TTC549 (cell line): ENCODE measurements around the gene TANGO6.
"Not testable (repeated sequence)": the region's sequence is repeated elsewhere in the genome, so short reads cannot be mapped to it uniquely, and the experiment has no call there.

Experiments used
- FAIRE-seq: peaks from 2 replicates; lab custom pipeline; 2012; peaks lifted over from hg19 to GRCh38; lab: Jason Lieb, UNC

Gene TANGO6

DNA sequence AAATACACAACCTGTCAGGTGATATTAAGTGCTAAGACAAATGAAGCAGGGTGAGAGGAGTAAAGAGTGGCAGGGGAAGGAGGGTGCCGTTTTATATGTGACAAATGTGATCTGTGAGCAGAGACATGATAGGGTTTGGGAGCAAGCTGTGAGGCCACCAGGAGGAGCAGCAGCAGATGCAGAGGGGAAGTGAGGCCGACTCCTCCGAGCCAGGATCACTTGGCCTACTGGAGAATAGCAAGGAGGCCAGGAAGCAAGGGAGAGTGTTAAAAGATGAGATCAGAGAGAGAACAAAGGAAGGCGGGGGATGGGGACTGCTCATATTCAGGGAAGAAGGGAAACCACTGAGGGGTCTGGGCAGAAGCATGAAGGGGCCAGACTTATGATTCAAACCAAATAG, 129.4 kb downstream of the TANGO6 start:
- no peak for FAIRE-seq

DNA sequence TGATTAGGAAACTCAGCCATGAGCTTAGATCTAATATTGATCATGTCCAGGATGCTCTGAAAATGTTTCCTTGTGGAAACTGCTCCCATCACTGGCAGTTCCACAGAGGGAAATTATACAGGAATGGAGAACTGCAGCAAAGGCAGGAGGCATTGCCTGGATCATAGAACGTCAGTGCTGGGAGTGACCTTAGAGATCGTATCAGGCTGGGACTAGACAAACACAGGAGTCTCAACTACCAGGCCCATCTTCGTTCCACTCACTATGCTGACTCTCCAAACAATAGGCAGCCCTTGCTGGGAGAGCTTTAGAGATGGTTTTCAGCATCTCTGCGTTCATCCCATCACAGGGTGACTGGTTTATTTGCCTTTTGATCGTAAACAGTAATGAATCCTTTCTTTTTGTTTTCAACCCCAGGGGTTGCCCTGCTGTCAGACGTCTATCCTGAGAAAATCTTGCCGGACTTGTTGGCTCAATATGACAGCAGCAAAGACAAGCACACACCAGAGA, 130.3 kb downstream of the TANGO6 start:
- no peak for FAIRE-seq

DNA sequence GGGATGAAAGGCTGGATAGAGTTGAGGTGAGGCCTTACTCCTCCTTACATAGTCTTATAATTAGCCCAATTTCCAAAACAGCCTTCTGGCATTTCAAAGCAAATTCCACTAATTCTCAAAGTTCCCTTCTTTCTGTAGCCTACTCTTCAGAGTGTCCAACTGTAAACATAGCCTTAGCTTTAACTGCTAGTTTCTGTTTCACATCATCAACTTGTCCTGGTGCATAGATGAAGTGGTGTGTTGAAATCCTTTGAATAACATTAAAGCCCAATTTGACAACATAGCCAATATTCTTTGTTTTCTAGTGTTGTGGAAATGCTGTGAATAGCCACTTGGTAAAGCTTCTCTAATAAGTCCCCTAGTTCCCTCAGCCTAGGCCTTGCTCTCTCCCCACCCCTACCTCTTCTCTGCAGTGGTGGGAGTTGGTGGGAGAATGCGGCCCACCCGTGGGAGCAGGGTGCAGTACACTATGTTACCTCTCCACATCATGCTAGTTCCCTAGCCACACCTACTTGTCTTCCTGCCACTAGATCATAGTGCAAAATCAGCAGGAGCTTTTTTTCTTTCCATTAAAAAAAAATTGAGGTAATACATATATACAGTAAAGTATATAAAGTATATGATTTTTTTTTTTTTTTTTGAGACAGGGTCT, 135.1 kb downstream of the TANGO6 start:
- FAIRE-seq: no peak

DNA sequence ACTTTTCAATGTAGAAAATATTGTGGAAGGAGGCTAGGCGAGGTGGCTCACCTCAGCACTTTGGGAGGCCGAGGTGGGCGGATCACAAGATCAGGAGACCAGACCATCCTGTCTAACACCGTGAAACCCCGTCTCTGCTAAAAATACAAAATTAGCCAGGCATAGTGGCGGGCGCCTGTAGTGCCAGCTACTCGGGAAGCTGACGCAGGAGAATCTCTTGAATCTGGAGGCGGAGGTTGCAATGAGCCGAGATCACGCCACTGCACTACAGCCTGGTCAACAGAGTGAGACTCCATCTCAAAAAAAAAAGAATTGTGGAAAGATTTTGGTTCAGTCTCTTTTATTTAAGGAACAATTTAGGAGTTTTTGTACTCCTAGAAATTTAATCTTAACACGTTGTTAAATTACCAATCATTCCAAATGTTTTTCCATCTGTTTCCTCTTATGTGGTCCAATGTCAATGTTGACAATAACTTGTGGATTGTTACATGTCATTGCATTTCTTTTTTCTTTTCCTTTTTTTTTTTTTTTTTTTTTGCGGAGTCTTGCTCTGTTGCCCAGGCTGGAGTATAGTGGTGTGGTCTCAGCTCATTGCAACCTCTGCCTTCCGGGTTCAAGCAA, 137.5 kb downstream of the TANGO6 start:
- no peak for FAIRE-seq

DNA sequence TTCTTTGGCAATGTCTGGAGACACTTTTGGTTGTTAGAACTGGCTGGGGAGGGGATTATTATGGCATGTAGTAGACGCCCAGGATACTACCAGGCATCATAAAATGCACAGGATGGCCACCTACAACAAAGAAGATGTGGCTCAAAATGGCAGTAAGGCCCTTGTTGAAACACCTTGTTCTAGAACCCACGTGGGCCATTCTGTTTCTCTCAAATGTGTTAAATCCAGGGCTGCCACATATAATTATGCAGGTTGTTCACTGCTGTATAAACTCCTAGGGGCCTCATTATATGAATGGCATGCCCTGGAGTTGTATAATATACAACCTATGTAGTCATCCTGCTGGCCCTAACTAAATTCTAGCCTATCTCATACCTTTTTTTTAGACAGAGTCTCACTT, 138.6 kb downstream of the TANGO6 start:
- no peak for FAIRE-seq

DNA sequence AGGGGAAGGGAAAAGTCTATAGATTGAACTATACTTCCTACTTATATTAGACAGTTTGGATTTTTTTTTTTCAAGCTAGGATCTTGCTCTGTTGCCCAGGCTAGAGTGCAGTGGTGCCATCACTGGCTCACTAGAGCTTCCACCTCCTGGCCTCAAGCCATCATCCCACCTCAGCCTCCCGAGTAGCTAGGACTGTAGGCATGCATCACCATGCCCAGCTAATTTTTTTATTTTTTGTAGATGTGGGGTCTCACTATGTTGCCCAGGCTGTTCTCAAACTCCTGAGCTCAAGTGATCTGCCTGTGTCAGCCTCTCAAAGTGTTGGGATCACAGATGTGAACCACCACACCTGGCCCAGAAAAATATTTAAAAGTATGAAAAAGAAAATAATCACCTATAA, 141.1 kb downstream of the TANGO6 start:
- no peak for FAIRE-seq

DNA sequence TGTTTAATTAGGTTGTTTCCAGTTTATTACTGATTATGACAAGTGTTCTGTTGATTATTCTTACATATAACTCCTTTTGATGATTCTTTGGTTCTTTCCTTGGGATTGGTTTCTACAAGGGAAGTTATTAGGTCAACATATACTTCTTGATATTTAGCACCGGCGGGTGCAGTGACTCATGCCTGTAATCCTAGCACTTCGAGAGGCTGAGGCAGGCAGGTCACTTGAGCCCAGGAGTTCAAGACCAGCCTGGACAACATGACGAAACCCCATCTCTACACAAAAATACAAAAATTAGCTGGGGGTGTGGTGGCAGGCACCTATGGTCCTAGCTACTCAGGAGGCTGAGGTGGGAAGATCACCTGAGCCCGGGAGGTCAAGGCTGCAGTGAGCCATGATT, 141.9 kb downstream of the TANGO6 start:
- FAIRE-seq: no peak

DNA sequence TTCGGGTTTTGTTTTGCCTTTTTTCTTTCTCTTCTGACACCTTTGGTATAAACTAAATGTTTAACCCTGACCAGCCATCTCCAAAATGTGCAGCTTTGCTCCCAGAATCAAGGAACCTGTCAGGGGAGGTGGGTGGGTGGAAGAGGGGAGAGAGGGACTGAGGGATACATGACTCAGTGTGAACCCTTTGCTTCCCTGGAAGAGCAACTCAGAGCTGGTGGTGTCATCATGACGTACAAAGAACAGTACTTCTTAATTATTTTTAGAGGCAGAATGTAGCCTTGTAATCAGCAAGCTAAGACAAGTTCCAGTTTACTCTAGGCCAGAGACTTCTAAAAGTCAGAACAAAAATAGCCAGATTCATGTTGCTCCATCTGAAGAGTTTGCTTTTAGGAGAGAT, 142.5 kb downstream of the TANGO6 start:
- no peak for FAIRE-seq

DNA sequence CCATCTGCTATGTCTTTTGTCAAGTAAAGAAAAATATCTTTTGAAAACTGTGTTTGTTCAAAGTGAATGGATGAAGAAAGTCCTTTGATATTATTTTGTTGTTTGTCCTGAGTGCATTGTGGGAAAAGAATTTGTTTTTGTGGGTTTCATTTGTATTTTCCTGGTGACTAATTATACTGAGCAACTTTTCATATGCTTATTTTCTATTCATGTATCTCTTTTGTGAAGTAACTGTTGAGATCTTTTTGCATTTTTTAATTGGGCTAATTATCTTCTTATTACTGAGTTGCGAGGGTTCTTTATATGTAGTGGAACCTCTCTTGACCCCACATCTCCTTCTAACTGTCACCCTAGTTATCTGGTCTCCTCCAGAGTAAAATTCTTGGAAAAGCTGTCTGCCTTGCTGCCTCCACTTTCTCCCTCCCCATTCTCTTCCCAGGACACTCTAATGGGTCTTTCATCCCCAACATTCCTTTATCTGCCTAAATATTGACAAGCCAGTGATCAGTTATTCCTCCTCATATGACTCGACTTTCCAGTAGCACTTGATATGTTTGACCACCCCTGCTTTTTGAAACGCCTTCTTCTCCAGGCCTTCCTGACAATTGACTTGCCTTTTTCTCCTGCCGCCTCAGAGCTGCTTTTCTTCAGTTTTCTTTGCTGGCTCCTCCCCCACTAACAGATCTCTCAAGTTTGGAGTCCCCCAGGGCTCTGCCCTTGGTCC, 144.6 kb downstream of the TANGO6 start:
- FAIRE-seq: no peak

DNA sequence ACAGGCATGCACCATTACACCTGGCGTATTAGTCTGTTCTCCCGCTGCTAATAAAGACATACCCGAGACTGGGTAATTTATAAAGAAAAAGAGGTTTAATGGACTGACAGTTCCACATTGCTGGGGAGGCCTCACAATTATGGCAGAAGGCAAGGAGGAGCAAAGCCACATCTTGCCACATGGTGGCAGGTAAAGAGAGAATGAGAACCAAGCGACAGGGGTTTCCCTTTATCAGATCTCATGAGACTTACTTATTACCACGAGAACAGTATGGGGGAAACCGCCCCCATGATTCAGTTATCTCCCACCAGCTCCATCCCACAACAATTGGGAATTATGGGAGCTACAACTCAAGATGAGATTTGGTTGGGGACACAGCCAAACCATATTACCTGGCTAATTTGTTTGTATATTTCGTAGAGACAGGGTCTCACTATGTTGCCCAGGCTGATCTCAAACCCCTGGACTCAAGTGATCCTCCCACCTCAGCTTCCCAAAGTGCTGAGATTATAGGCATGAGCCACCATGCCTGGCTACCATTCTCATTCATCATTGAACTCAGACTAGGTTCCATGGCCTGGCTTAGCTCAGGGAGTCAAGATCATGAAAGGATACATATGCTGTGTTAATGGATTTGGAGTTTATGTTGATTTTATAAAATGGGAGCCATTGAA, 147.0 kb downstream of the TANGO6 start:
- FAIRE-seq: not testable (repeated sequence)

DNA sequence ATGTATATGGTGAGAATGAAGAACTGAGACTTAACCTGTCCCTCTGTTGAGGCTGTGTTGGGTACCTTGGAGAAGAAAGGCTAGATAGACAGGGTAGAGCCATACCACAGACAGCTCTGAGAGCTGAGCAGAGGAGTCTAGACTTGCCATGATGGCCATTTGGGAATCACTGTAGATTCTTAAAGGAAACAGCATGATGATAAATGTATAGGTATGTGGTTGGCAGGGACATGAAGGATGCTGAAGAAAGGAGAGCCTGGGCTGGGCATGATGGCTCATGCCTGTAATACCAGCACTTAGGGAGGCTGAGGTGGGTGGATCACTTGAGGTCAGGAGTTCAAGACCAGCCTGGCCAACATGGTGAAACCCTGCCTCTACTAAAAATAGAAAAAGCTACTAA, 147.7 kb downstream of the TANGO6 start:
- no peak for FAIRE-seq

DNA sequence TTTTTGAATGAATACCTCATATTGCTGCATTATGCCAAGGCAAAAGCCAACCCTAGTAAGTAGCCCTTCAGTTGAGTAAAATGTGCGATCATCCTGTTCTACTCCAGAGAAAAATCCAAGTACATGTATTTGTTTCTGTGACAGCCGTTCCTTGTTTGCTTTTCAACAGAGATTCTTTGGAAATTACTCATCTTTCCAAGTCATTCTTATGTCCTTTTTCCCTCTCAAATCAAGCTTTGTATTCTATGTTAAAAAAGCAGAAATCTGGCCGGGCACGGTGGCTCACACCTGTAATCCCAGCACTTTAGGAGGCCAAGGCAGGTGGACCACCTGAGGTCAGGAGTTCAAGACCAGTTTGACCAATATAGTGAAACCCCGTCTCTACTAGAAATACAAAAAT, 149.2 kb downstream of the TANGO6 start:
- FAIRE-seq: no peak

DNA sequence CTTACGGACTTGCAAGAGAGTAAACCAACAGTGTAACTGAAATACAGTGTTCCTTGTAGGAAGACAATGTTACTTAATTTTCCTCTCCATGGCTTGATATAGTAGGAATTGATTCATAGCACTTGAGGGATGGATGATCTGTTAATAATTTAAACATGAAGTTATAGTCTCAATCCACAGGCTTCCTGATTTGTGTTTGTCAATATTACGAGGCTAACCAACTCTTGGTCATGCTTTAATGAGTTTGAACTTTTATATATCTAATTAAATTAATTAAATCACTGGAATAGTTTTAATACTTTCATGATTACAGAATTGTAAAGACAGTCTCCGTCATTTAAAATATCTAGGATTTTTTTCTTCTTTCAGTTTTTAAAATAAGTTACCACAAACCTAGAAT, 150.1 kb downstream of the TANGO6 start:
- FAIRE-seq: no peak

DNA sequence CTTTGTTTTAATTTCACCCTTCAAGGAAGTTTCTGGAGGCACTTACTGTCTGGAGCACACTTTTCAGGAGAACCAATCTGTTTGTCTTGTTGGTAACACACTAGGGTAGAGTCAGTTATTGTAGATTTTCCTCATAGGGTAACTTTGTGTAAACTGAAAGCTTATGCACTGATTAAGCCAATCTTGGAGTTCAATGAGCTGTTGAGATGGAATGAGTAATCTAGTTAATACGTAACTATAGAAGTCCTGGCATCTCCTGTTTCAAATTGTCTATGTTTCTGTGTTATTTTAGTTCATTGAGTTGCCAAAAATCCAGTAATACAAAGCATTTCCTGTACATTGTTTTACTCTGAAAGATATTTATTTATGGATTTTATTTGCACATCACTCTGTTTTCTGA, 150.6 kb downstream of the TANGO6 start:
- FAIRE-seq: no peak

DNA sequence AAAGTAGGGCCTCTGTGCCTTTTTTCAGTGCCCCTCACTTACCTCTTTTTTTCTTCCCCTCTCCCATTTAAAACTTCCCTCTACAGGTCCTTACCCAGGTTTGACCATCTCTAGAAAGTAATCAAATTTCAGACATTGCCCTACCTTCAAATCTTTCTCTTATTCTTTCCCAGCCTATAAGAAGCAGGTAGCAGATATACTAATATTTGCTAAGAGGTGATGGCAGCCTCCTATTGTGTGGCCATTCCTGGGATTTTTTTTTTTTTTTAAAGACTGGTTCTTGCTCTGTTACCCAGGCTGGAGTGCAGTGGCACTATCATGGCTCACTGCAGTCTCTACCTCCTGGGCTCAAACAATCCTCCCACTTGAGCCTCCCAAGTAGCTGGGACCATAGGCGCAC, 151.0 kb downstream of the TANGO6 start:
- no peak for FAIRE-seq

DNA sequence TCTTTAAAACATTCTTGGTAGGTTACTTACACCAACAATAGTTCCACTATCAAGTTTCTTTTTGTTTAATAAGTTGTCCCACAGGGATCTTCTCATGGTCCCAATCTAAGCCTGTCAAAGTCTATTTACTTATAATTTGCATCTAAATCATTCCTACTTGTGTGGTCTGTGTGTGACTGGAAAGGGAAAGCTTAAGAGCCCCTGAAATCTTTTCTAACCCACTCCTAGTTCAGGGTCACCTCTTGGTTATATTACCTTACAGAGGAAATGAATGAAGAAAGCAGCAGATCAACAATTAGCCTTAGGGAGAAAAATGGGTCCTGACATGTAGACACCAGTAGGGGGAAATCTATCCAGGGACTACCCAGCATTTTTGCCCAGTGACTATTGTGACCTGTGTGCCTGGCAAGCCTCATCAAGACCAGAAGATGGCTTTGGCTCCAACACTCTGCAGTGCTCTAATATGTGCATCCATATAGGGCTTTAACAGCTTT, 151.7 kb downstream of the TANGO6 start:
- FAIRE-seq: no peak

DNA sequence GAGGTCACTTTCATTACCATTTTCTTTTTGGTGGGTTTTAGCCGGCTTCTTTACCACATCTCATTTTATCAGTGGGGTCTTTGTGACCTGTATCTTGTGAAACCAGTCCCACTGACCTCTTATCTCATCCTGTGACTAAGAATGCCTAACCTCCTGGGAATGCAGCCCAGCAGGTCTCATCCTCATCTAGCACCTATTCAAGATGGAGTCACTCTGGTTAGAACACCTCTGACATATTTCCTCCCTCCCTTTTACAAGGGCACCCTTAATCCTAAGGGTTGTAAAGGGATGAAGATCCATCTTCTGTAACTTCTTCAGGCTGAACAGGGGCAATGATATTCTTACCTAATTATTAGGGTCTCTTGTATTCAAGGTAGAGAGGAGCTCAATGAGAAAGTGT, 154.2 kb downstream of the TANGO6 start:
- no peak for FAIRE-seq

DNA sequence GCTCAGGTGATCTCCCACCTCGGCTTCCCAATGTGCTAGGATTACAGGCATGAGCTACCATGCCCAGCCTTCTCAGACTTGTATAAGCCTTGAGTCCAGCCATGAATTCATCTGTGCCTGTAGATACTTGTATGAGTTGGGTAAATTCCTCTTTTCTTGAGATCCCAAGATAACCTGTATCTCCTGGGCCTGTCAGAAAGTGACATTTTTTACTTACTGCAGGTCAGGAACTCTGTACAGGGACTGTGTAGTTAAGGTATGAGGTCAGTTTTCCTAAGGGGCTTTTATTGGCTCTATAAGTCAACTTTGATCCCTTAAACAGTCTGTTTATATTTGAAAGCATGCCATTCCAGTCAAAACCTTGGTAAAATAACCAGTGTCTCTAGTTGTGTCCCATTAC, 155.8 kb downstream of the TANGO6 start:
- no peak for FAIRE-seq

DNA sequence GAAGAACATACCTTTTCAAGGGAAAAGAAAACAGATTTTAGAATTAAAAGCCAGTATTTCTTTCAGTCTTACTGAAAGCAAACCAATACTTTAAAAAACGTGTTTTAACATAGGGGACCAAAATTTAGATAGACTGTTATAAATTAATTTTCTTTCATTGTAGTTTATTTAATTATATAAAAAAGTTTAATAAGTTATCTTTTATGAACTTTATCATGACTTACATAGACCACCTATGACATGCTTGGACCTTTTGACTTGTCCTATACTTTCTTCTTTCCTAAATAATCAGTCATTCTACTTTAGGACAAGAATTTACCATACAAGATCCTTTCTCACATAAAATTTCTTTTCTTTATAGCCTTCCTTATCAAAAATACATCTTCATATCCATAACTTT, 160.2 kb downstream of the TANGO6 start:
- FAIRE-seq: no peak

DNA sequence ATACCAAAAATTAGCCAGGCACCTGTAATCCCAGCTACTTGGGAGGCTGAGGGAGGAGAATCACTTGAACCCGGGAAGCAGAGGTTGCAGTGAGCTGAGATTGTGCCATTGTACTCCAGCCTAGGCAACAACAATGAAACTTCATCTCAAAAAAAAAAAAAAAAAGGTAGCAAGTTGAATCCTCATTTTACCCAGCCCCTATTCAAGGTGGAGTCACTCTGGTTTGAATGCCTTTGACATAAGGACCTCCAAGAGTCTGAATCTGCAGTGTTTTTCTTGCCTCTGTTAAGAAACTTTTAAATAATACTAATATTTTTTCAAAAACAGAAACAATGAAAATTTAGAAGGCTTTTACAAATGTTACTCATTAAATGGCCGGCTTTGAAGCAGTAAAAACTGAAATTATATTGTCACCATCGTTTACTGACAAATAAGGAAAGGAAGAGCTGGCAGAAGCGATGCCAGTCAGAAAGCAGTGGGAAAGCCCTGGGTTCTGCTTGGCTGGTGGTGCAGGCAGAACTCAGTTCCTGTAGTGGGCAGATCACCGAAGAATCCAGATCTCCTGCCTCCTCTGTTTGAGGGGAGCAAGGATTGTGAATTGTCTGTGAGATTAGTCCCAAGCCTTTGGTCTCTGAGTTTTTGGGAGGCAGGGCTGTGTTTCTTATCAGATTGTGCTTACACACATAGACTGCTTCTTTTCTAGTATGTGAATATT, 162.5 kb downstream of the TANGO6 start:
- no peak for FAIRE-seq

DNA sequence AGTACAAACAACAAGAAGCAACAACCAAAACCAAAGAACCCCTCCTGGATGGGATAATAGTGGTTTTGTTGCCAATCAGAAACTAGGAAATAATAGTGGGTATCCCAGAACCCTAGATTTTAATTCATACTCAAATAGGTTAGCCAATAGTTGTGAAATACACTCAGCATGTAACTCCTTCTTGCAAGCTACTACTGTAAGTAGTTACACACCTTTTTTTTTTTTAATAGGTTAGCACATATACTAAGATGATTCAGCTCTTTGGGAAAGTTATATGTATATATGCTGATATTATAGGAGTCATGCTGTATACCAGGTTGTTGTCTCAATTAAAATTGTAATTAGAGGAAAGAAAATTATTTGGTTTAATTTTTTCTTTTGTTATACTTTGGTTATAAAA, 169.6 kb downstream of the TANGO6 start:
- no peak for FAIRE-seq

DNA sequence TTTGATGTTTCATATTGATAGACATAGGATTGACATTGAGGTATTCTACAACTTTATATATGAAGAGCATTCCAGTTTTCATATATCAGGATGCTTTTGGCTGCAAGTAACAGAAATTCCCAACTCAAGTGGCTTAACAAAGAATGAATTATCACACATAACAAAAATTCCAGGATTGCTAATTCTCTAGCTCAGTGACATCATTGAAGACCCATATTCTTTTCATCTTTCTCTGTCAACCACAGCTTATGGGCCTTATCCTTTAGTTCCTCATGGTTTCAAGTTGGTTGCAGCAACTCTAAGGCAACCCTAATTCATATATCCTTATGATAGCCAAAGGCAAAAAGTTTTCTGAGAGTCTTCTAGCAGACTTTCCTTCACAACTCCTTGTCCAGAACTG, 170.7 kb downstream of the TANGO6 start:
- no peak for FAIRE-seq
